HG02981 (cell line): ENCODE measurements around the gene BACH1.

ENCODE experiments used
- ATAC-seq: cut with Tn5 transposase; IDR thresholded peaks from one replicate; pipeline ENCODE4 v1.9.1; 2021; ENCODE audit warnings: mild to moderate bottlenecking, moderate library complexity; ENCODE audit not compliant: unreplicated experiment

BACH1 gene

DNA sequence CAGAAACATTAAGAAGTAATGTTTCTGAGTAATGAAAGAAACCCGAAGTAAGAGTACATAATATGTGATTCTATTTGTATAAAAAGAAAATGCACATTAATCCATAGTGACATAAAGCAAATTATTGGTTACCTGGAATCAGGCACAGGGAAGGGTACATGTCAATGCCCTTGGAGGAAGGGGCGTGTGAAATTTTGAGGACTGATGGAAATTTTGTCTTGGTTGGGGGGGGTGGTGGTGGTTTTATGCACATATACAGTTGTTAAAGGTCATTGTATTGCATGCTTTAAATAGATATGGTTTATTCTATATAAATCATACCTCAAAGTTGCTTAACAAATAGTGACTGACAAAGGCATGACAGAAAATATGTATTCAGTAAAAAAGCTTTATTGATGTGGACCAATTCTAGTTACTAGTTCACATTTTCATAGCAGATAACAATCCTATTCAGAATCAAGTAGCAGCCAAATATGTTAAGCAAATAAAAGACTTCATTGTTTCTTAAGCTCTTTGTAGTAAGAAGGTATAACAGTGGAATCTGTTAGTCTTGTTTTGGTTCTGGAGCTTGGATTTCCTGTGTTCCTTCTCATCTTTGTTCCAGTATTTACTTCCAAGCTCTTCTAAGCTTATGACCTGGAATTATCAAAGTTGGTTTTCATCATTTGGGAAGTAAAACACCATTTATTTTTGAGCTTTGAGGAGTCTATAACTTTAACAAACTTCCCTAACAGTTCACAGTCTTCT lies 15.1 kb downstream of the BACH1 start:
- no peak for ATAC-seq

DNA sequence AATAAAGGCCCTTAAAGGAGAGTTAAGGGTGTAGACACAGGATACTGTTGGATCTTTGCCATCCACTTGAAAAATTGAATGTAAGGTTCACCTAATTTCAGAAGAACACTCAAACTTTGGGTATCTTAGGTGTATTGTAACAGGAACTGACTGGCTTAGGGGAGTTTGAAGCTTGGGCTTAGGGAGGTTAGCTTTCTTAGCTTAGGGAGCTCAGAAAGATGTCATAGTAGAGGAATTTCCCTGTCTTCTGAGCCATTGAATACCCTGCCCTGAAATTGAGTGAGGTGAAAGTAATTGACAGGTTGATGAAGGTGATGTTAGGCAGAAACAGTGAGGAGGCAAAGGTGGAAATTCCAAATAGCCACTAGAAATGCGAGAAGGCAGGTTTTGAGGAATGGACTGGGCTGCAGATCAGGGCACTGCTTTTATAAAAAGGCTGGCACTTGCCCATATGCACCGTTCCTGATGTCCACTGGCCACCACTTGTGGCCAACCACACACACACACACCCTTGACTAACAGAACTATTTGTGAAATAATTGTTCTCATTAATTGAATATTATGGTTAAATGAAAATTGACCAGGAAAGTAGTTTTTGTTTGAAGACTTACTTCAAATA lies 16.5 kb downstream of the BACH1 start:
- ATAC-seq, result no peak

DNA sequence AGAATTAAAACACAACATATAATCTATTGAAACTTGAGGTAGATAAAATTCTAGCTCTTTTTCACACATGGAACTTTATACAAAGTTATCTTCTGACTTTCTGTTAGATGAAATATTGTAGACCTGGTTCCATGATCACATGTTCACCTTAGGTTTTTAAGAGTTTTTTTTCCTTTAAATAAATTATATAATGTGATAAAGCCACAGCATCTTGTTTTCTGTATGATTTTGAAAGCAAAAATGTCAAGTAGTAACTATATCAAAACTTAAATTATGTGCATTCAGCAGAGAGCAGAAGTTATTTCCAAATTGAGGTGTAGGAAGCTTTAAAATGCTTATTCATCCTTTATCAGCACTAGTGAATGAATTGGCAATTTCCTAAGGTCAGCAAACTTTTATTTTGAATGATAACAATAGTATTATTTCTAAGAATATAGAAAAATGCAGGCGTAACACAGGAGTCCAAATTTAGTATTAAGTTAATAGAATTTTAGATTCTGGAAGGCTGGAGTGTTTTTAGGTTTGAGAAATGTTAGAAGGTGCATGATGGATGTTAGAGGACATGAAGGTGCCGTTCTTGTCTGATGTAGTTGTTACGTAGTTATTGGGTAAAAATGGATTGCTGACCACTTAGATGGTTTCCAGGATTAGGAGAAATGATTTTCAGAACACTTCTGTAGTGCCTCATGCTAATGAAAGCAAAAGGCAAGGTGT lies 17.5 kb downstream of the BACH1 start:
- no peak for ATAC-seq

DNA sequence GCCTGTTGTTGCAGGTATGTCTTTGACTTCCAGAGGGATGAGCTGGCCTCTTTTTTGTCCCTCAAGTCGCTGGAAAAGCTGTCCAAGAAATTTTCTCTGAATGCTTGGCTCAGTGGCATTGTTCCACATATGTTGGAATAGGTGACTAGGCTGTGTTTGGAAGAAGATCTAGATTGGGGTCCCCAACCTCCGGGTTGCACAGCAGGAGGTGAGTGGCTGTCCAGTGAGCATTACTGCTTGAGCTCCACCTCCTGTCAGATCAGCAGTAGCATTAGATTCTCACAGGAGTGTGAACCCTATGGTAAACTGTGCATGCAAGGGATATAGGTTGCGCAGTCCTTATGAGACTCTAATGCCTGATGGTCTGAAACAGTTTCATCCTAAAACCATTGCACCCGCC lies 18.1 kb downstream of the BACH1 start:
- ATAC-seq, result no peak

DNA sequence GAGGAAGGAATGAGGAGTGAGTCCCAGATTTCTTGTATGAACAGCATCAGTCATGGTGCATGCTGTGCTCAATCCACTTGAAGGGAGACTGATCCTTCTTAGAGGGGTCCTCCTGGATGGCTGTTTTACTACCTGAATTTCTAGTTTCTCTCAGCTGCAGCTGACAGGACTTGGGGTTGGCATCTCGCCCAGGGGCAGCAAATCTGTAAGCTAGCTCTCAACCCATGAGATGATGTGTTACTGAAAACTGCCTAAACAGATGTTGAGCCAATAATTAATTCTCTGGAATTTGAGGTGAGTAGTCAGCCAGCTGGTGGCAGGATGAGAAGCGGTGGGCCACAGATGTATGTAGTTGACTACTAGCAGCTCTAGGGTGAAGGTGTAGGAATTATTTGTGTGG lies 19.6 kb downstream of the BACH1 start:
- no peak for ATAC-seq

DNA sequence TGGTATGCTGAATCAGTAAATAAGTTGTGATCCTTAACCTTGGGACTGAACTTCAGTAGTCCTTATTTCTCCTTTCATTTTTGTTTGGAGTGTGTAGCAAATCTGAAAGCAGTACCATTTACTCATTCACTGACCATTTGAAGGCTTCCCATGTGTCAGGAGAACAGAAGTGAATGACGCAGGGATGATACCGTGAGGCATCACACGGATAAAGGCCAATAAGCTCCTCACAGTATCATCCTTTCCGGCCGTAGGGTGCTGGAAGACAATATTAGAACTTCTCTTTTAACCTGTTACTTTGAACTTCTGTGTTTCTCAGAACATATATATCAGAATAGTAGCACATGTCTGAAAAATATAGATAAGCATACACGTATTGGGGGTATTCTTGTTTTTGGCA lies 21.3 kb downstream of the BACH1 start:
- ATAC-seq, result no peak

DNA sequence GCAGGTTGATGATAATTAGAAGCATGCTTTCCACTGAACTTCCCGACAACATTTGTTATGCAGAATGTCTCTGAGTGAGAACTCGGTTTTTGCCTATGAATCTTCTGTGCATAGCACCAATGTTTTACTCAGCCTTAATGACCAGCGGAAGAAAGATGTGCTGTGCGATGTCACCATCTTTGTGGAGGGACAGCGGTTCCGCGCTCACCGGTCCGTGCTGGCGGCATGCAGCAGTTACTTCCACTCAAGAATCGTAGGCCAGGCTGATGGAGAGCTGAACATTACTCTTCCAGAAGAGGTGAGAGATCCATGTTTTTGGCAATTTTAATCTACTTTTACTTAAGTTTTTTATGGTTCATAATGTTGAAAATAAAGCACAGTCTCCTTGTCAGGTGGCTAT lies 22.5 kb downstream of the BACH1 start:
- ATAC-seq, result no peak

DNA sequence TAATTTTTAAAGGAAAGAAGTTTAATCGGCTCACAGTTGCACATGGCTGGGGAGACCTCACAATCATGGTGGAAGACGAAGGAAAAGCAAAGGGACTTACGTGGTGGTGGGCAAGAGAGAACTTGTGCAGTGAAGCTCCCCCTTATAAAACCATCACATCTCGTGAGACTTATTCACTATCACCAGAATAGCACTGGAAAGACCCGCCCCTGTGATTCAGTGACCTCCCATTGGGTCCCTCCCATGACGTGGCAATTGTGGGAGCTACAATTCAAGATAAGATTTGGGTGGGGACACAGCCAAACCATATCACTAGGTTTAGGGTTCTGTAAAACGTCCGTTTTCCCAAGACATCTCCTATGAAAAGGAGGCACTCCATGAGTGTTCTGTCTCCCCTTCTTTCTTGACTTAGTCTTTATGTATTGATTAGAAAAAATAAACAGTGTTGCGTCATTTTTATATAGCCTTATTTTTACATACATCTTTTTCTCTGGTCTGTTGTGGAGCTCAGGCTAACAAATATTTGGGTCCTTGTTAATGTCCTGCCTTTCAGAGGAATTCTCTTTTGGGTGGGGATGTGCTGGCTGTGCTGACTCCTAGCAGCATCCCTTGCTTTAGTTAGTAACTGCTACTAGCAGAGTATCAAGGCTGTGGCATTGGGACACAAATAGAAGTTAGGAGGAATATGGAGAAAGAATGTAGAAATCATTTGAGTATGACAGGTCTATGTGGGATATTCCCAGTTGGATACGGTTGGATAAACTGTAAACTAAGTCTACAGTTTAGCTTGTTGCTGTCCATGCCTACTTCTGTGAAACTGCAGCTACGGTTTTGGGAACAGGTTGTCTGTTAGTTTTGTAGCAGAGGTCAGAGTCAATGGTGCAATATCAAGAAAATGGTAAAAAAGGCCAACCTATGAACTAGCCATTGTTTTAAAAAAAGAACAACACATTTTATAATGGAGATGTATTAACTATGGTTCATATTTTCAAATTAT lies 23.5 kb downstream of the BACH1 start:
- no peak for ATAC-seq

DNA sequence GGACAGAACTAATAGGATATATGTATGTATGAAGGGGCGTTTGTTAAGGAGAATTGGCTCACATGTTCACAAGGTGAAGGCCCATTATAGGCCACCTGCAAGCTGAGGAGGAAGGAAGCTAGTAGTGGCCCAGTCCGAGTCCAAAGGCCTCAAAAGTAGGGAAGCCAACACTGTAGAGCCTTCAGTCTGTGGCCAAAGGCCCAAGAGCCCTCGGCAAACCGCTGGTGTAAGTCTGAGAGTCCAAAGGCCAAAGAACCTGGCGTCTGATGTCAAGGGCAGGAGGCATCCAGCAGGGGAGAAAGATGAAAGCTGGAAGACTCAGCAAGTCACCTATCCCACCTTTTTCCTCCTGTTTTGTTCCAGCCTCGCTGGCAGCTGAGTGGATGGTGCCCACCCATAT lies 24.5 kb downstream of the BACH1 start:
- ATAC-seq, result no peak

DNA sequence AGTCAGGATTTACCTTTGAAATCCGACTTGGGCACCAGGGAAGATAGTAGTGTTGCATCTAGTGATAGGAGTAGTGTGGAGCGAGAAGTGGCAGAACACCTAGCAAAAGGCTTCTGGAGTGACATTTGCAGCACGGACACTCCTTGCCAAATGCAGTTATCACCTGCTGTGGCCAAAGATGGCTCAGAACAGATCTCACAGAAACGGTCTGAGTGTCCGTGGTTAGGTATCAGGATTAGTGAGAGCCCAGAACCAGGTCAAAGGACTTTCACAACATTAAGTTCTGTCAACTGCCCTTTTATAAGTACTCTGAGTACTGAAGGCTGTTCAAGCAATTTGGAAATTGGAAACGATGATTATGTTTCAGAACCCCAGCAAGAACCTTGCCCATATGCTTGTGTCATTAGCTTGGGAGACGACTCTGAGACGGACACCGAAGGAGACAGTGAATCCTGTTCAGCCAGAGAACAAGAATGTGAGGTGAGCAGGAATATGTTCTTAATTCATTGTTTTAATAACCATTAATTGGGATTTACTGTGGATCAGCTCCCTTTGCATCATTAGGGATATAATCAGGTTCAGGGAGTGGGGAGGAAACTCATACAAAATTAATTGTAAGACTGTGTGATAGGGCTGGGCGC lies 28.3 kb downstream of the BACH1 start:
- no peak for ATAC-seq

DNA sequence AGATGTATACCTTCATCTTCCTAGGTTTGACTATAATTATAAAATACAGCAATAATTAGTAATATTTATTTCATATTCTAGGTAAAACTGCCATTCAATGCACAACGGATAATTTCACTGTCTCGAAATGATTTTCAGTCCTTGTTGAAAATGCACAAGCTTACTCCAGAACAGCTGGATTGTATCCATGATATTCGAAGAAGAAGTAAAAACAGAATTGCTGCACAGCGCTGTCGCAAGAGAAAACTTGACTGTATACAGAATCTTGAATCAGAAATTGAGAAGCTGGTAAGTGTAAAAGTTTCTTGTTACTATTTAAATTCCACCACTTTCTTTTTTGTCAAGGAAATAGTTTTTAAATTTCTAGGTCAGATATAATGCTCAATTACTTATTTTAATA lies 30.7 kb downstream of the BACH1 start:
- no peak for ATAC-seq

DNA sequence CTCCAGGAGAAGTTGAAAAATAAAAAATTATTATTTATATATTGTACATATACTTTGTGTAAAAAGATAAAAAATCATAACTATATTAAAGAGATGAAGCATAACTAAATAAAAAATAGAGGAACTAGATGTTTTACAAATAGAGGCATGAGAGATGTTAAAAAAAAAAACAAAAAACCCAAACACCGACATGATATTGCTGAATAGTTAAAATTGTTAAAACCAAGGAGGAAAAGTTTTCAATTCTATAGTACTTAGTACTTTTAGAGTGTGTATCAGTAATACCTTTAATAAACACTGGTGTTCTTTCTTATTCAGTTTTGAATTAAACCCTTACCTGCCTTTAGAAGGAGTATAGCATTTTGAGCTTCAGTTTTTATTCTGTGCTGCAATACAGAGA lies 32.1 kb downstream of the BACH1 start:
- no peak for ATAC-seq

DNA sequence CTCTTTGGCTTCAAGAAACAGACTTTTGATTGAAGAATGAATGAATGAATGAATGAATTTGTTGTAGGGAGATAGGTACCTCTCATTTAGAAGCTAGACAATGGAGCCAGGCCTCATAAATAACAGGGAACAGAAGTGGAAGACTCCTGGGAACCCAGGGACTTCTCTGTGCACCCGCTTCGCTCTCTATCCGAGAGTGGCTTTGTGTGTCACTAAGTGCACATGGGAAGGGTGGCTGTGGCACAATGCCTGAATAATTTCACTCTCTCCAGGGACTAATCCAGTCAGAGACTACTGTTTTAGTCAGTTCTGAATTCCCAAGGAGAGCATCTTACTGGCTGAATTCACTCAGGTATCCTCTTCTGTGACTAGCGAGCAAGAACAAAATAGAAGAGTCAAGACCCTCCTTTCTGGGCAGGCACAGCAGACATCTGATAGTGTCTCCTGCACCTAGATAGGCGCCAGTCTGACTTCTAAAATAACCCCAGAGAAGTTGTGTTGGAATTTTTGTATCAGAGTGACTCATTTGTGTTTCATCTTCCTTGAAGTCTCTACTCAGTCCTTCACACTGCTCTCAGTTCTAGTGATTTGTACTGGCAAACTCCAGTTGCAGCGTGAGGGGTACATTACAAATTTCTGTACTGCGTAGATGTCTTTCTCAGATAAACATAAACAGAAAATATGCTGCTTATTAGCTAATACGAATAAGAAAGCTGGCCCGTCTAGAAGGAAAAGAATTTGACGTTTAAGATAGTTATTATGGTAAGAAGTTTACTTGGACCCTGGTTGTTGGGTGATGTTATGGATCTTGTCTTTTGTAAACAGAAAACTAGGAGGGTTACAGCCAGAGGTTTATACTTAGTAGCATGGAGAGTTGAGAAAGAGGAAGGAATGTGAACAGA lies 34.0 kb downstream of the BACH1 start:
- ATAC-seq, result no peak

DNA sequence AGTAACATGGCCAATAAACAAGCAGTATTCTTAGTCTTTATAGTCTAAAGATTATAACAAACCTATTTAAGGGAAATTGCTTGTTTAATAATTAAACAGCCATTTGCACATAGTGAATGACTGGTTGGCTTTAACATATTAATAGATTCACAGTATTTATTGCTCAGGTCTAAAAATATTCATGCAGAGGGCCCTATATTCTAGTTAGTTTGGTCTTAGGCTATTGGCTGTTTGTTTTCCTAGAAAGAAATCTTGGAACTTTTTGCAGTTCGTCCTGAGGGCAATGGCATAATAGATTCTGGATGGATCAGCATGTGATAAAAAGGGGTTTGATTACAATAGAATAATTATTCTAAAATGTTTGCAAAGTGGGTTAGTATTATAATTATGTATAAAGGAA lies 34.7 kb downstream of the BACH1 start:
- ATAC-seq, result no peak

DNA sequence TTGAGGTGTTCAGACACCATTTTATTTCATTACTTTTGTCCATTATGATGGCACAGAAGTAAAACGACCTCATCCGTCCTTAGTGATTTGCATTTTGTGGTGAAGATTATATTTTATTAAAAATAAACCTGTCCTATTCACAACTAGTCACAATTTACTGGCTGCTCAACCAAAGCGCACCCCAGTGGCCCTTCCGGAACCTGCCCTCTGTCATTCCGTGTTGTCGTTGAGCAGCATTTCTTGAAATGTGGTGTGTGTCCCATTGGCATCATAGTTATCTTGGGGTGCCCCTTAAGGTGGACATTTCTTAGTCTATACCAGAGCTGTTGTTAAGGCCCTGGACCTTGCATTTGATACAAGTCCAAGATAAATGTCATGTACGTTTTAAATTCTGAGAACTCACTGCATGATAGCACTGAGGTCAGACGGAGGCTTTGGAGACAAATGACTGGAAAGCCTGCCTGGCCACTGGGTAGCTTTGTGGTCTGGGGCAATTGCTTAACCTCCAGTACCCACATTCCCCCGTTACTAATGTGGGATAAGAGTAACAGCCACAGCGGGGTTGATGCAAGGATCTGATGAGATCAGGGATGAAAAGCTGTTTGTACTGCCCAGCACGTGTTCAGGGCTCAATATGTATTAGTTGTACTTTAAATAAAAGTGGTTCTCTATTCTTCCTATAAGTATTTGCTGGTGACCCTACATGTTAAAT lies 36.2 kb downstream of the BACH1 start:
- ATAC-seq, result no peak

DNA sequence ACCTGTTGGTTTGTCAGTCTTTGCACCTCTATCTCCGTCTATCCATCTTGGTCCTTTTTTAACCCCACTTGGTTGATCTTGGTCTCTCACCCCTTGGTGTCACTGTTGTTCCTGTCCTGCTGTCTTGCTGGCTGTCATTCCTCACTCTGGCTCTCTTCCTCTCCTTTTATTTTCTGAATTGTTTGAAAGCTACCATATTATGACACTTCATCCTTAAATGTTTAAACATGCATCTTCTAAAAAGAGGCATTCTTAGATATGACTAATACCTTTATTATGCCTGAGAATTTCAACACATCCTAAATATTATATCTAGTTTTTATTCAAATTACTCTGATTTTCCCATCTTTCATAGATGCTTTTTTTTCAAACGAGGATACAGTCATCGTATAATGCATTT lies 37.0 kb downstream of the BACH1 start:
- ATAC-seq, result no peak

DNA sequence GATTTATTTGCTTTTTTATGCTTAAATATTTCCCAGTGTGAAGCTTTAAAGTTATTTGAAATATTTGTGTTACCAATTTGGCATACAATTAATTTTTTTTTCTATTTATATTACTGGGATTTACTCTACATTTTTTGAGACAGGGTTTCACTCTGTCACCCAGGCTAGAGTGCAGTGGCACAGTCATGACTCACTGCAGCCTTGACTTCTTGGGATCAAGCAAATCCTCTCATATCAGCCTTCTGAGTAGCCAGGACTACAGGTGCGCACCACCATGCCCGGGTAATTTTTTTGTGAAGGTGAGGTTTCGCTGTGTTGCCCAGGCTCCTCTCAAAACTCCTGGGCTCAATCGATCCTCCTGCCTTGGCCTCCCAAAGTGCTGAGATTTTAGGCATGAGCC lies 39.5 kb downstream of the BACH1 start:
- ATAC-seq, result no peak

DNA sequence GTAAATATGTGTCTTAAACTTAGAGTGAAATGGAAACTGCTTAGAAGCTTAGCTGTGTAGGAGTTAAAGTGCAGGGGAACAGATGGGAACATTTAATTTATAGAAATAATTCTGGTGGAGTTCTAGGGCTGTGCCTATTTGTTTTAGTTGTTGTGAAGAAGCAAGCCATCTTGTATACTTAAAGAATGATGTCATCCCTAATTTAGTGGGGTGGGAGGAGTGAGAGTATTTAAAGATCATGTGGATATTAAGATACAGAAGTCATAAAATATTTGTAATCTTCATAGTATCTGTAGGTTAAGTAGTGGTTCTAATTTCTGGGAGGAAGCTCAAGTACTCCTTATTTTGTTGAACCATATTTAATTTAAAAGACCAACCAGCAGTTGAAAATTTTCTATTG lies 41.5 kb downstream of the BACH1 start:
- ATAC-seq, result no peak

DNA sequence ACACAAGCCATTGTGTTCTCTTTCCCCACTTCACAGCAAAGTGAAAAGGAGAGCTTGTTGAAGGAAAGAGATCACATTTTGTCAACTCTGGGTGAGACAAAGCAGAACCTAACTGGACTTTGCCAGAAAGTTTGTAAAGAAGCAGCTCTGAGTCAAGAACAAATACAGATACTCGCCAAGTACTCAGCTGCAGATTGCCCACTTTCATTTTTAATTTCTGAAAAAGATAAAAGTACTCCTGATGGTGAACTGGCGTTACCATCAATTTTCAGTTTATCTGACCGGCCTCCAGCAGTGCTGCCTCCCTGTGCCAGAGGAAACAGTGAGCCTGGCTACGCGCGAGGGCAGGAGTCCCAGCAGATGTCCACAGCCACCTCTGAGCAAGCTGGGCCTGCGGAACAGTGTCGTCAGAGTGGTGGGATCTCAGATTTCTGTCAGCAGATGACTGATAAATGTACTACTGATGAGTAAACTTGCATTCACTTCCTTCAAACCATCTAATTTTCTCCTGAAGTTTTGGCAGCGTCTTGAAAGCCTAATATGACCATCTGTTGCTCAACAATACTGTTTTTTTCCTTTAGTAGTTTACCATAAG lies 43.7 kb downstream of the BACH1 start:
- ATAC-seq, result no peak
